Kidney epithelial cell (primary cell): ENCODE data around the gene HAT1. TPM values are rescaled to one million over a fixed set of nuclear protein-coding genes. Genes with fewer than 3 reads are reported as not detected.

Experiments
- DNase-seq: peaks from one replicate; pipeline ENCODE4 v3.0.0-alpha.2; 2010; ENCODE audit warnings: low read depth
- H3K27me3 ChIP-seq: 2 replicates; pipeline ENCODE4 v1.6.0; 2011; ENCODE audit warnings: low read length; ENCODE audit not compliant: control insufficient read depth, insufficient read depth
- H3K36me3 ChIP-seq: 2 replicates; pipeline ENCODE4 v1.5.1; 2011; ENCODE audit warnings: low read length; ENCODE audit not compliant: control insufficient read depth, insufficient read depth
- H3K4me3 ChIP-seq: 2 replicates; pipeline ENCODE4 v1.5.1; 2011; ENCODE audit warnings: low read depth, mild to moderate bottlenecking, control low read depth, low read length
- CTCF ChIP-seq: IDR thresholded peaks from 2 replicates; pipeline ENCODE4 v1.5.1; 2011; ENCODE audit warnings: mild to moderate bottlenecking, moderate library complexity, low read length, control low read depth, inconsistent platforms; ENCODE audit not compliant: insufficient read depth, poor library complexity, severe bottlenecking
- total RNA-seq: library from RNA; depleted of rRNA; stranded (reverse); fragments of >200 nt; gene quantifications from 2 replicates; pipeline ENCODE4 v1.2.3, GENCODE V29; 2015

HAT1 gene
- total RNA-seq, 1 donor from 2014 or later = 27.1 TPM

DNA sequence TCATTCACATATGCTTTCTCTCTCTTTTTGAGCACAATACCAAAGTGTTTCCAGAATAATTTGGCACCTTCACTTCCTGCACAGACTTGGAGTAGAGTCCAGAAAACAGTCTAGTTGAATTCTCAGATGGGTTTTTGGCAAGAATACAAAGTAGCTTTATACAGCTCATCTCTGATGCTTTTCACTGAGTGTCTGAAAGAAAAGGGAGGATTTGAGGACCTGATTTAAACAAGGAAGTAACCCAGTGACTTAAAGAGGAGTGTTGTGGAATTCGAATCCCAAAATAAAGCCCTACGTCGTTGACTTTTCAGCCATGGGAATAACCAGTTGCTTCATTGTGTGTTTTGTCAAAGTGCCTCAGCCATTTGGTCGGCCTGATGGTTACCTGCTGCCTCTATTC is 109.3 kb downstream of the HAT1 start:
- no peaks in the 10 kb centered on the region for H3K27me3 ChIP-seq
- no peak for DNase-seq
- no peak for TF ChIP-seq CTCF
- H3K36me3 ChIP-seq = no peaks in the 10 kb centered on the region
- no peak overlapping the region for H3K4me3 ChIP-seq

Other genes starting within 250 kb of the HAT1 start
- 113 and 129 TPM in 2 replicates for gene DYNC1I2, start 235.0 kb upstream of the HAT1 start, total RNA-seq
- gene SLC25A12, start 28.2 kb upstream of the HAT1 start, total RNA-seq = 9.1 and 12.7 TPM in 2 replicates
- gene METAP1D, start 77.5 kb downstream of the HAT1 start, total RNA-seq = 6.3 and 8.5 TPM in 2 replicates
- 0.17 TPM in 1 of 2 replicates, not detected in the other for gene DLX1, start 163.0 kb downstream of the HAT1 start, total RNA-seq
- 0.08 TPM in 1 of 2 replicates, not detected in the other for gene DLX2, start 180.4 kb downstream of the HAT1 start, total RNA-seq